ENCODE results near the gene LCOR. TPM values are rescaled to one million over a fixed set of nuclear protein-coding genes. Genes with fewer than 3 reads are reported as not detected.

Gene LCOR
- total RNA-seq, 4 donors from 2014 or later = 19.8 to 25.1 (median 21.7) TPM

DNA sequence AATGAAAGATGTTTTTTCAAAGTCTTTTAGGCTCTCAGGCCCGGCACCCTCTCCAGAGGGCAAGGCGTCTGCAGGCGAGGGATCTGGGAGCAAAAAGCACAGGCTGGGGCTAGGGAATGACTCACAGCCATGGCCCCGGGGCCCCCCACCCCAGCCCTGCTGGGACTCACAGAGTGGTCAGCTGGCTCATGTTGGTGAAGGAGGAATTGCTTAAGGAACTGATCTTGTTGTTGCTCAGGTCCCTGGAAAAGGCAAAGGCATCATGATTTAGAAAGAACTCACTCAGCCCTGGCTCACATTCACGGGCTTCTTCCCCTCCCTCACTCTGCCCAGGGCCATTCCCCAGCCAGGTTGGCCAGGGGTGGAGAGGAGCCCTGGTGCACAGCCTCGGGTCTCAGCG, 202.2 kb downstream of the LCOR start:
- Histone ChIP-seq H3K4me1 (peaks cover 0 to 15% (median 3%) of the 10 kb centered on the region in 4 donors), H3K27ac (no peak overlapping the region), H3K27me3 (no peaks in the 10 kb centered on the region), H3K9me3 (no peaks in the 10 kb centered on the region), H3K4me3 (no peak overlapping the region), H3K36me3 (no peaks in the 10 kb centered on the region)
- DNase-seq (ENCODE audit: low spot score in 2 of 2) = no peak
- TF ChIP-seq EP300 (IDR thresholded peaks at IDR 0.05) = no peak
- TF ChIP-seq POLR2A (IDR thresholded peaks at IDR 0.05) = no peak
- TF ChIP-seq, protein P1, sequence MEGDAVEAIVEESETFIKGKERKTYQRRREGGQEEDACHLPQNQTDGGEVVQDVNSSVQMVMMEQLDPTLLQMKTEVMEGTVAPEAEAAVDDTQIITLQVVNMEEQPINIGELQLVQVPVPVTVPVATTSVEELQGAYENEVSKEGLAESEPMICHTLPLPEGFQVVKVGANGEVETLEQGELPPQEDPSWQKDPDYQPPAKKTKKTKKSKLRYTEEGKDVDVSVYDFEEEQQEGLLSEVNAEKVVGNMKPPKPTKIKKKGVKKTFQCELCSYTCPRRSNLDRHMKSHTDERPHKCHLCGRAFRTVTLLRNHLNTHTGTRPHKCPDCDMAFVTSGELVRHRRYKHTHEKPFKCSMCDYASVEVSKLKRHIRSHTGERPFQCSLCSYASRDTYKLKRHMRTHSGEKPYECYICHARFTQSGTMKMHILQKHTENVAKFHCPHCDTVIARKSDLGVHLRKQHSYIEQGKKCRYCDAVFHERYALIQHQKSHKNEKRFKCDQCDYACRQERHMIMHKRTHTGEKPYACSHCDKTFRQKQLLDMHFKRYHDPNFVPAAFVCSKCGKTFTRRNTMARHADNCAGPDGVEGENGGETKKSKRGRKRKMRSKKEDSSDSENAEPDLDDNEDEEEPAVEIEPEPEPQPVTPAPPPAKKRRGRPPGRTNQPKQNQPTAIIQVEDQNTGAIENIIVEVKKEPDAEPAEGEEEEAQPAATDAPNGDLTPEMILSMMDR (IDR thresholded peaks at IDR 0.05) = no peak
- WGBS, 2 donors = 70 to 74% methylated on average over 7 of the region's 7 CpGs

DNA sequence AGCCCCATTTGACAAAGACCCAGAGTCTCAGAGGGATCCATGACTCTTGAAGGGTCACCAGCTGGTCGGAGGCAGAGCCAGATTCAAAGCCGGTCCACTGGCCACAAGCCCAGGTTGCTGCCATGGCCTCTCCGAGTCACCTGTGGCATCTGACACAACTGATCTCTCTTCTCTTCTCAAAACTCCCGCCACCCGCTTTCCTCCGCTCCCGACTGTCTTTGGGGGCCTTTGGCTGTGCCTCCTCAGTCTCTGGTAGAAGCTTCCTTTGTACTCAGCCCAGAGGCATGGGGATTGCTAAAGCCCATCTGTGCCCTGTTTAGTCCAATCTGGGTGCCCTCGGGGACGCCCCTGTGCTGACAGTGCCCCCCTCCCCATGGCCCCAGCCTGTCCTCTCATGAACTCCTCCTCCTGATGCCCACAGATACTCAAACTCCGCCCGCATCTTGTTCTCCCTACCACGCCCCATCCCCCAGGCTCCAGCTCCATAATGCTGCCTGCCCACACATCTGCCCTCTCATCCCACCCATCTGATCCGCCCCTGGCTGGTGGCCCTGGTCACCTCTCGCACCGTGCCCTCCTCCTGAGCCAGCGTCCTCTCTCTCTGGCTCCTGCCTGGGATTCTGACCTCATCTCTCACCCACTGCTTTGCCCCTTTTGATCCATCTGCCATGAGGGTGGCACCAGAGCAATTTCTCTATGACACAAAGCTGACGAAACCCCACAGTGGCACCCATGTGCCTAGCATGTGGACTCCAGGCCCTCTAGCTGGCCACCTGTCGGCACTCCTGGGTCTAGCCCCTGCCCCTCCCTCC, 203.1 kb downstream of the LCOR start:
- DNase-seq (ENCODE audit: low spot score in 2 of 2) = no peak
- Histone ChIP-seq H3K4me1 (peaks cover 0 to 19% (median 3%) of the 10 kb centered on the region in 4 donors), H3K4me3 (no peak overlapping the region), H3K9me3 (no peaks in the 10 kb centered on the region), H3K27ac (no peak overlapping the region), H3K27me3 (no peaks in the 10 kb centered on the region), H3K36me3 (no peaks in the 10 kb centered on the region)
- WGBS, 2 donors = 74 to 75% methylated on average over 18 of the region's 18 CpGs
- TF ChIP-seq POLR2A (IDR thresholded peaks at IDR 0.05) (no peak), EP300 (IDR thresholded peaks at IDR 0.05) (no peak)
- TF ChIP-seq, protein P1 (IDR thresholded peaks at IDR 0.05) = no peak

DNA sequence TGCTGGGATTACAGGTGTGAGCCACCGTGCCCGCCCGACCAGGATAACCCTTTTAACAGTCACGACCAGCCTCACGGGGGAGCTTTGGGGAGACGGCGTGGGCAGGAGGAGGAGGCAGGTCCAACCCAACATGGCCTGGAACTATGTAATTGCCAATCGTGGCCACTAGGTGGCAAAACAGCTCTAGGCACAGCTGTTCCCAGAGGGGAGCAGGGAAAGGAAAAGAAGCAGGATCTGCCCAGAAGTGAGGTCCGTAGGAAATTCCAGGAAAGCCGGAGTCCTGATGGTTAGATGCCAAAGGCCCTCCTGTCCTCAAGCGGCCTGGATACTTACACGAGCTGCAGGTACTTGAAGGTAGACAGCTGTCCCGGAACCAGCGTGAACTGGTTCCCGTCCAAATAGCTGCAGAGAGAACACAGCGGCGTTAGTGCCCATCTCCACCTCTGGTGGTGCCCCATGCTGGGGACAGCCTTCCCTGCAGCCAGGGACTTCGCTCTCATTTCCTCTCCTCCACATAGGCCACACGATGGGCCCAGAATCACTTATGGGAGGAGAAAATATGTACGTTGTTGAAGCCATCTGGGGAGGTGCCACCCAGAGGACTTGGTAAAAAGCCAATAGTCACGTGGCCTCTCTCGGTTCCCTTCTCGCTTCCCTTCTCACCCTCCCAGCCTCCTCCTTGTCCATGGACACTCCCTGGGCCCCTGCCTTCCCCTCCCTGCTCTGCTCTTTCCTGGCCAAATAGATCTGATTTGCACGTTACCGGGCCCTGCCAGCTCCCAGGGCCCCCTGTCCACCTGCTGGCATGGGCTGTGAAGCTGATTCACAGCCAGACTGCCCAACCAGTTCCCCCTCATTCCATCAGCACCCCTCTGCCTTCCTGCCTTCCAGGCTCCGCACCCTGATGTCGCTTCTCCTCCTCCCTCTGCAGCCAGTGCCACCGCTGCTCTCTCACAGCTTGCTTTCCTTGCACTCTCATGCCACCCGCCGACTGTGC, 205.6 kb downstream of the LCOR start:
- peak; percentile 65 to 83 for DNase-seq (ENCODE audit: low spot score in 2 of 2)
- 25 to 30% methylated on average over 21 to 30 of the region's 30 CpGs for WGBS, 2 donors
- Histone ChIP-seq H3K4me1 (peaks cover 0 to 19% (median 3%) of the 10 kb centered on the region in 4 donors), H3K36me3 (no peaks in the 10 kb centered on the region), H3K4me3 (peak overlapping the region; percentile 27 to 49 (median 40)), H3K27ac (peak overlapping the region in 1 of 4 donors; percentile 25), H3K27me3 (no peaks in the 10 kb centered on the region), H3K9me3 (no peaks in the 10 kb centered on the region)
- TF ChIP-seq EP300 (IDR thresholded peaks at IDR 0.05) = no peak
- TF ChIP-seq, protein P1 (IDR thresholded peaks at IDR 0.05) = peak; percentile 81 to 89 (median 85)

DNA sequence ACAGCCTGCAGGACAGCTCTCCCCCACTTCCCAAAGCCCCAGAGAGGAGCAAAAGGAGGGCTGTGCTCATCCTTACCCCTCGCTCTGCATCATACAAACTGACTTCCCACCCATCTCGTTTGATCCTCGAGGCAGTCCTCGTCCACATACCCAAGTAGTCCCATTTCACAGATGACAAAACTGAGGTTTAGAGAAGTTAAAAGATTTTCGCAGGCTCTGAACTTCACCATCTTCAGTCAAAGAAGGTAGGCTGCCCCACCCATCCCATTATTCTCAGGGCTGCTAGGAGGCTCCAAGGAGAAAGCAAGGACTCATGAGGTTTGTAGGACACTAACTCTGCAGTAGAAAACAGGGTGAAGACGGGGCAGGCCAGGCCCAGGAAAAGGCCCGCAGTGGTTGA, 206.6 kb downstream of the LCOR start:
- H3K27ac ChIP-seq = no peak overlapping the region
- H3K9me3 ChIP-seq = no peaks in the 10 kb centered on the region
- H3K27me3 ChIP-seq = no peaks in the 10 kb centered on the region
- peaks cover 0 to 19% (median 3%) of the 10 kb centered on the region in 4 donors for H3K4me1 ChIP-seq
- DNase-seq (ENCODE audit: low spot score in 2 of 2) = no peak
- H3K4me3 ChIP-seq = no peak overlapping the region
- TF ChIP-seq EP300 (IDR thresholded peaks at IDR 0.05) = no peak
- TF ChIP-seq, protein P1 (IDR thresholded peaks at IDR 0.05) = no peak
- no peak for TF ChIP-seq POLR2A (IDR thresholded peaks at IDR 0.05)
- H3K36me3 ChIP-seq = no peaks in the 10 kb centered on the region
- 90 to 94% methylated on average over 7 of the region's 7 CpGs for WGBS, 2 donors
